ENCODE data around the gene PSMA5. TPM values are rescaled to one million over a fixed set of nuclear protein-coding genes. Genes with fewer than 3 reads are reported as not detected.
"Not testable (repeated sequence)": the region's sequence is repeated elsewhere in the genome, so short reads cannot be mapped to it uniquely, and the experiment has no call there.

The PSMA5 gene
- polyA plus RNA-seq (2011; rRNA removed) (127 and 151 TPM in 2 replicates), polyA minus RNA-seq (2011; rRNA and poly(A)+ RNA removed) (39.1 and 54.5 TPM in 2 replicates)

- POLR2A ChIA-PET, result interaction anchor here (0.7 to 2.0 kb wide), 4 partner anchors 13 to 327 kb away, joined by 3 to 12 read pairs (median 5); partner anchors contain the start of gene ATXN7L2
- H3K27ac ChIP-seq (ENCODE audit: low read depth, low read length), result peak within 1 kb of the TSS; percentile 89
- H3K9me3 ChIP-seq (ENCODE audit: control insufficient read depth, insufficient read depth, low read length), result no peaks in the 10 kb centered on the region; the same call in 1 of the 2 replicates
- CTCF ChIA-PET, result interaction anchor here (1.2 to 4.1 kb wide), 4 partner anchors 64 to 225 kb away, joined by 3 to 32 read pairs (median 5); no protein-coding TSS in a partner anchor
- H3K4me3 ChIP-seq (ENCODE audit: low read depth, low read length), result peak within 1 kb of the TSS; percentile 95
- no peak for TF ChIP-seq CTCF (IDR thresholded peaks at IDR 0.05; ENCODE audit: low read depth, low read length)
- no peaks in the 10 kb centered on the region for H3K27me3 ChIP-seq (ENCODE audit: control insufficient read depth, insufficient read depth, low read length)
- peak; percentile 98 for DNase-seq (ENCODE audit: low read depth, low spot score)
Observed at GRCh38 chr1:109426281-109427170, at the start of gene PSMA5. Gene PSMA5 (minus strand): TSS chr1:109426448. CDS start chr1:109426330, 118 bp downstream.

GRCh38 chr1:109475261-109475660 lies 49.0 kb upstream of the PSMA5 start:
- Histone ChIP-seq H3K27ac (ENCODE audit: low read depth, low read length) (no peak overlapping the region), H3K4me3 (ENCODE audit: low read depth, low read length) (no peak overlapping the region), H3K27me3 (ENCODE audit: control insufficient read depth, insufficient read depth, low read length) (peaks cover 56% of the 10 kb centered on the region), H3K9me3 (ENCODE audit: control insufficient read depth, insufficient read depth, low read length) (no peaks in the 10 kb centered on the region; the same call in 1 of the 2 replicates)
- DNase-seq (ENCODE audit: low read depth, low spot score), result no peak
- POLR2A ChIA-PET, result no interaction called here
- CTCF ChIA-PET, result no interaction called here
- TF ChIP-seq CTCF (IDR thresholded peaks at IDR 0.05; ENCODE audit: low read depth, low read length), result no peak

DNA sequence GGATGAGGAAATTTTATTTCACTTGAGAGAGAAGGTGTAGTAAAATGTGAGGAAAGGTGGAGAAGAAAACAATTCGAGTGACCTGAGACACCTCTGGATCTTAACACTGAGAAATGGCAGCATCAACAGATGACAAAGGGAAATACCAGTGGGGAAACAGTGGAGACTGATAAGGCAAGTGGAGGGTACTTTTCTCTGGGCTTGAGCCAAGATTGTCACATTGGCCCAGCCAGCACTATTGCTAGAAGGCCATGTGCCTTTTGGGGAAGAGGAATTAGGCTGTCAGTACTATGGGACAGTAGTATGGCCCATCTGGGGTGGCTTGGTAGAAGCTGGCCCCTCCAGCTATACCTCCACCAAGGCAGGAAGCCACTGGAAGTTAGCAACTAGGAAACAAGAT lies 48.4 kb upstream of the PSMA5 start:
- Histone ChIP-seq H3K4me3 (ENCODE audit: low read depth, low read length) (no peak overlapping the region), H3K27ac (ENCODE audit: low read depth, low read length) (no peak overlapping the region), H3K9me3 (ENCODE audit: control insufficient read depth, insufficient read depth, low read length) (no peaks in the 10 kb centered on the region; the same call in 1 of the 2 replicates), H3K27me3 (ENCODE audit: control insufficient read depth, insufficient read depth, low read length) (peaks cover 54% of the 10 kb centered on the region)
- no peak for DNase-seq (ENCODE audit: low read depth, low spot score)
- TF ChIP-seq CTCF (IDR thresholded peaks at IDR 0.05; ENCODE audit: low read depth, low read length), result no peak
- ChIA-PET CTCF (no interaction called here), POLR2A (no interaction called here)

DNA sequence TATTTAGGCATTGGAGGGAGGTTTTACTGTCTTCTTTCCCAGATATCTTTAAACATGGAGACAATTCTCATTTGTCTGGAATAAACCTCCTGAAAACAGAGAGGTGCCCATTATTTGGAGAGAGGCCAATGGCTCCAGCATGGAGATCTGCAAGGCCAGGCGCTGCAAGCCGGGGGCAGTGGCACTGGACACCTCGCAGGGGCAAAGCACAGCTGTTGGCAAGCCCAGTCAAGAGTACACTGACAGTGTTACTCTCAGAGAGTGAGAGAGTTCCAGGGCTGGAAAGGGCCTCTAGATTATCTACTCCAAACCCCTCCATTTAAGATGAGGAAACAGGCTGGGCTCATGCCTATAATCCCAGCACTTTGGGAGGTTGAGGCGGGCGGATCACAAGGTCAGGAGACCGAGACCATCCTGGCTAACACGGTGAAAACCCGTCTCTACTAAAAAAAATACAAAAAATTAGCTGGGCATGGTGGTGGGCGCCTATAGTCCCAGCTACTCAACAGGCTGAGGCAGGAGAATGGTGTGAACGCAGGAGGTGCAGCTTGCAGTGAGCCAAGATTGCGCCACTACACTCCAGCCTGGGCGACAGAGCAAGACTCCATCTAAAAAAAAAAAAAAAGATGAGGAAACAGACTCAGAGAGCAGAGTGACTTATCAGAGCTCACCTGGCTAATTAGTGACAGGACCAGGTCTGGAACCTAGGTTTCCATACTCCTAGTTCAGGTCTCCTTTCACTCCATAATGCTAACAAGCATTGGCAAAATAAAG lies 47.2 kb upstream of the PSMA5 start:
- H3K27ac ChIP-seq (ENCODE audit: low read depth, low read length); DNase-seq (ENCODE audit: low read depth, low spot score); H3K4me3 ChIP-seq (ENCODE audit: low read depth, low read length); H3K9me3 ChIP-seq (ENCODE audit: control insufficient read depth, insufficient read depth, low read length): not testable (repeated sequence)
- ChIA-PET CTCF (interaction anchor here (0.6 to 0.7 kb wide), 2 partner anchors 17 to 830 kb away, joined by 3 to 5 read pairs; no protein-coding TSS in a partner anchor), POLR2A (interaction anchor here (0.6 kb wide), 1 partner anchor 75 kb away, joined by 4 read pairs; the partner anchor contains the start of gene GNAI3)
- peaks cover 59% of the 10 kb centered on the region for H3K27me3 ChIP-seq (ENCODE audit: control insufficient read depth, insufficient read depth, low read length)

GRCh38 chr1:109472779-109473178 lies 46.5 kb upstream of the PSMA5 start:
- TF ChIP-seq CTCF (IDR thresholded peaks at IDR 0.05; ENCODE audit: low read depth, low read length), result no peak
- CTCF ChIA-PET, result interaction anchor here (1.1 kb wide), 1 partner anchor 360 kb away, joined by 3 read pairs; no protein-coding TSS in a partner anchor

More at GRCh38 chr1:109472779-109473178, 46.5 kb upstream of the PSMA5 start:
- Histone ChIP-seq H3K27me3 (ENCODE audit: control insufficient read depth, insufficient read depth, low read length) (peaks cover 62% of the 10 kb centered on the region), H3K27ac (ENCODE audit: low read depth, low read length) (no peak overlapping the region), H3K9me3 (ENCODE audit: control insufficient read depth, insufficient read depth, low read length) (no peaks in the 10 kb centered on the region; the same call in 1 of the 2 replicates), H3K4me3 (ENCODE audit: low read depth, low read length) (no peak overlapping the region)
- no peak for DNase-seq (ENCODE audit: low read depth, low spot score)
- POLR2A ChIA-PET, result no interaction called here

Measured in AG04450 (cell line).